ENCODE results near the gene NDUFB1.
A peak's percentile ranks its signal among the peaks of the same experiment; 100 is the strongest.

NDUFB1 gene

GRCh38 chr14:92121670-92122350 is at the start of gene NDUFB1, which contains the start of gene CPSF2:
TSS of gene NDUFB1 (minus strand) at chr14:92121706. CDS start at chr14:92117637, 4,069 bp downstream.
TSS of gene CPSF2 (plus strand) at chr14:92121969. CDS start at chr14:92130985, 9,016 bp downstream.
- DNase-seq (ENCODE audit: low spot score) = peak; percentile 83

- DNase-seq (ENCODE audit: low spot score) = no peak
Measured at GRCh38 chr14:92164958-92165357, 43.5 kb upstream of the NDUFB1 start.

GRCh38 chr14:92161521-92161920 is 40.0 kb upstream of the NDUFB1 start:
- DNase-seq (ENCODE audit: low spot score) = peak; percentile 83

- DNase-seq (ENCODE audit: low spot score) = peak; percentile 55
Measured at GRCh38 chr14:92160619-92161018, 39.1 kb upstream of the NDUFB1 start.

- no peak for DNase-seq (ENCODE audit: low spot score)
Measured at GRCh38 chr14:92154283-92154942, 32.9 kb upstream of the NDUFB1 start.

GRCh38 chr14:92153581-92153980 is 32.1 kb upstream of the NDUFB1 start:
- no peak for DNase-seq (ENCODE audit: low spot score)

- no peak for DNase-seq (ENCODE audit: low spot score)
Measured at GRCh38 chr14:92144708-92145107, 23.2 kb upstream of the NDUFB1 start.

GRCh38 chr14:92143962-92144361 is 22.5 kb upstream of the NDUFB1 start:
- DNase-seq (ENCODE audit: low spot score) = no peak

- no peak for DNase-seq (ENCODE audit: low spot score)
Measured at GRCh38 chr14:92143309-92143708, 21.8 kb upstream of the NDUFB1 start.

GRCh38 chr14:92135269-92135668 is 13.8 kb upstream of the NDUFB1 start:
- DNase-seq (ENCODE audit: low spot score) = no peak

GRCh38 chr14:92134456-92134855 is 12.9 kb upstream of the NDUFB1 start:
- DNase-seq (ENCODE audit: low spot score) = no peak

GRCh38 chr14:92122761-92123160 is 1.3 kb upstream of the NDUFB1 start:
- no peak for DNase-seq (ENCODE audit: low spot score)

GRCh38 chr14:92122351-92122677 is 808 bp upstream of the NDUFB1 start:
- DNase-seq (ENCODE audit: low spot score) = peak; percentile 13

- peak; percentile 40 for DNase-seq (ENCODE audit: low spot score)
Measured at GRCh38 chr14:92121207-92121669, 268 bp downstream of the NDUFB1 start.

- no peak for DNase-seq (ENCODE audit: low spot score)
Measured at GRCh38 chr14:92109490-92109889, 12.0 kb downstream of the NDUFB1 start.

GRCh38 chr14:92108345-92109254 is 12.9 kb downstream of the NDUFB1 start:
- DNase-seq (ENCODE audit: low spot score) = no peak

- DNase-seq (ENCODE audit: low spot score) = peak; percentile 97
Measured at GRCh38 chr14:92106143-92106926, 15.2 kb downstream of the NDUFB1 start, which contains the start of gene ATXN3. TSS of gene ATXN3 (minus strand) at chr14:92106582. CDS start at chr14:92106552, 30 bp downstream.

GRCh38 chr14:92105893-92106142 is 15.7 kb downstream of the NDUFB1 start:
- DNase-seq (ENCODE audit: low spot score) = no peak

GRCh38 chr14:92105073-92105892 is 16.2 kb downstream of the NDUFB1 start:
- no peak for DNase-seq (ENCODE audit: low spot score)

- no peak for DNase-seq (ENCODE audit: low spot score)
Measured at GRCh38 chr14:92103363-92103989, 18.0 kb downstream of the NDUFB1 start.

GRCh38 chr14:92099802-92100201 is 21.7 kb downstream of the NDUFB1 start:
- no peak for DNase-seq (ENCODE audit: low spot score)

Measured in COLO829 (cell line).